Right lobe of liver (tissue), 4 donors: ENCODE measurements around the gene FHDC1.

Experiments used
- POLR2A ChIP-seq: fragments of 450-650 bp; IDR thresholded peaks from one replicate; pipeline ENCODE4 v1.6.1; 2017; ENCODE audit warnings: antibody characterized with exemption, mild to moderate bottlenecking
- TF ChIP-seq, protein P1 (sequence below), 4 donors: fragments of 200-600 bp in 3 of 4; fragments of 450-650 bp in 1 of 4; IDR thresholded peaks; one replicate each; pipeline versions ENCODE4 v1.5.1 to v1.8.0; 2016 to 2022; ENCODE audit warnings: antibody characterized with exemption in 4 of 4, mild to moderate bottlenecking in 2 of 4
- donor health status: DM: no; HTN: no; CAD: no.
- donor health status: DM: no; HTN: no; CAD: no.
- donor health status: DM: no; HTN: yes; CAD: no.

DNA sequence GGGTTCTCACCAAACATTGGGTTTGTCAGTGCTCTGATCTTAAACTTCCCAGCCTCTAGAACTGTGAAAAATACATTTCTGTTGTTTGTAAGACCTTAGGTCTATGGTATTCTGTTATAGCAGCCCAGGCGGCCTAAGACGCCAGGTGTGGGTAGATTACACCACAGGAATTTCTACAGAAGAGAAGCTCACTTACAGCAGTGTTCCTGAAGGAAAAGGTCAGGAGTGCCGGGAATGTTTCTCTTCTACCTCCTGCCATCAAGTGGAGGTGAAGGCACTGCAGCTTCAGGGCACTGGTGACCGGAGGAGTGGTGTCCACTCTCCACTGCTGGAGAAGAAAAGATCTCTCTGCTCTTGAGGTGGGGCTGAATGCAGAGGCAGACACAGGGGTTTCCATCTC lies 45.7 kb downstream of the FHDC1 start:
- TF ChIP-seq, protein P1, sequence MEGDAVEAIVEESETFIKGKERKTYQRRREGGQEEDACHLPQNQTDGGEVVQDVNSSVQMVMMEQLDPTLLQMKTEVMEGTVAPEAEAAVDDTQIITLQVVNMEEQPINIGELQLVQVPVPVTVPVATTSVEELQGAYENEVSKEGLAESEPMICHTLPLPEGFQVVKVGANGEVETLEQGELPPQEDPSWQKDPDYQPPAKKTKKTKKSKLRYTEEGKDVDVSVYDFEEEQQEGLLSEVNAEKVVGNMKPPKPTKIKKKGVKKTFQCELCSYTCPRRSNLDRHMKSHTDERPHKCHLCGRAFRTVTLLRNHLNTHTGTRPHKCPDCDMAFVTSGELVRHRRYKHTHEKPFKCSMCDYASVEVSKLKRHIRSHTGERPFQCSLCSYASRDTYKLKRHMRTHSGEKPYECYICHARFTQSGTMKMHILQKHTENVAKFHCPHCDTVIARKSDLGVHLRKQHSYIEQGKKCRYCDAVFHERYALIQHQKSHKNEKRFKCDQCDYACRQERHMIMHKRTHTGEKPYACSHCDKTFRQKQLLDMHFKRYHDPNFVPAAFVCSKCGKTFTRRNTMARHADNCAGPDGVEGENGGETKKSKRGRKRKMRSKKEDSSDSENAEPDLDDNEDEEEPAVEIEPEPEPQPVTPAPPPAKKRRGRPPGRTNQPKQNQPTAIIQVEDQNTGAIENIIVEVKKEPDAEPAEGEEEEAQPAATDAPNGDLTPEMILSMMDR (IDR thresholded peaks at IDR 0.05), result no peak
- no peak for TF ChIP-seq POLR2A
